OCI-LY7 (cell line): ENCODE results near the gene NAA25. TPM values are rescaled to one million over a fixed set of nuclear protein-coding genes. Genes with fewer than 3 reads are reported as not detected.
"Not testable (repeated sequence)": the region's sequence is repeated elsewhere in the genome, so short reads cannot be mapped to it uniquely, and the experiment has no call there.

Experiments
- BruUV-seq: library from RNA; stranded (reverse); fragments of 400-500 nt; replicated peaks from 2 replicates; lab custom pipeline; 2021; lab: Mats Ljungman, UMichigan
- CTCF ChIA-PET: fragments of 300-600 bp; sonication (Branson Sonifier 250); formaldehyde crosslinking; loops from one replicate; lab custom pipeline; 2022; ENCODE audit warnings: antibody characterized with exemption; ENCODE audit not compliant: unreplicated experiment; lab: Charles Lee
- POLR2A ChIA-PET: fragments of 300-600 bp; sonication (Branson Sonifier 250); formaldehyde crosslinking; loops from one replicate; lab custom pipeline; 2022; ENCODE audit warnings: antibody characterized with exemption; lab: Charles Lee
- DNase-seq: peaks from one replicate; pipeline ENCODE4 v3.0.0-alpha.2; 2015; ENCODE audit warnings: low spot score
- H2AFZ ChIP-seq: fragments of 200-600 bp; sonication (generic), shearing (Covaris generic); 2 replicates; pipeline ENCODE4 v1.6.1; 2014; ENCODE audit warnings: mild to moderate bottlenecking, antibody characterized with exemption, low read length, moderate library complexity
- H3K27ac ChIP-seq: fragments of 200-600 bp; sonication (generic); 2 replicates; pipeline ENCODE4 v1.5.1; 2014; ENCODE audit warnings: mixed run types, low read depth, mild to moderate bottlenecking, moderate library complexity, low read length, inconsistent platforms; ENCODE audit not compliant: poor library complexity, severe bottlenecking
- H3K36me3 ChIP-seq: fragments of 200-600 bp; sonication (generic); 2 replicates; pipeline ENCODE4 v1.6.1; 2014; ENCODE audit warnings: mild to moderate bottlenecking, antibody characterized with exemption, low read length, moderate library complexity, mixed read lengths; ENCODE audit not compliant: insufficient read depth
- H3K4me1 ChIP-seq: fragments of 200-600 bp; sonication (generic); 2 replicates; pipeline ENCODE4 v1.5.1; 2014; ENCODE audit warnings: mild to moderate bottlenecking, low read length; ENCODE audit not compliant: insufficient read depth, poor library complexity, severe bottlenecking
- H3K4me2 ChIP-seq: fragments of 200-600 bp; sonication (generic); 2 replicates; pipeline ENCODE4 v1.6.1; 2014; ENCODE audit warnings: mild to moderate bottlenecking, low read length
- H3K4me3 ChIP-seq: fragments of 200-600 bp; sonication (generic); 2 replicates; pipeline ENCODE4 v1.5.1; 2014; ENCODE audit warnings: mild to moderate bottlenecking, low read depth, low read length; ENCODE audit not compliant: poor library complexity, severe bottlenecking
- H3K79me2 ChIP-seq: fragments of 200-600 bp; sonication (generic); 2 replicates; pipeline ENCODE4 v1.6.1; 2016; ENCODE audit warnings: low read depth, mild to moderate bottlenecking, low read length, moderate library complexity, mixed read lengths; ENCODE audit not compliant: insufficient read depth
- H3K9me2 ChIP-seq: fragments of 200-600 bp; sonication (generic); 2 replicates; pipeline ENCODE4 v1.6.1; 2016; ENCODE audit warnings: mild to moderate bottlenecking, low read length, mixed read lengths; ENCODE audit not compliant: insufficient read depth
- H3K9me3 ChIP-seq: fragments of 200-600 bp; sonication (generic); 2 replicates; pipeline ENCODE4 v1.6.1; 2014; ENCODE audit warnings: mild to moderate bottlenecking, mixed run types, low read length, mixed read lengths
- H4K20me1 ChIP-seq: fragments of 200-600 bp; sonication (generic); 2 replicates; pipeline ENCODE4 v1.6.1; 2014; ENCODE audit warnings: mild to moderate bottlenecking, antibody characterized with exemption, low read length, moderate library complexity, mixed read lengths; ENCODE audit not compliant: insufficient read depth
- CTCF ChIP-seq: fragments of 200-600 bp; sonication (generic); conservative IDR thresholded peaks from 2 replicates; pipeline ENCODE4 v1.5.1; 2014; ENCODE audit warnings: mild to moderate bottlenecking, antibody characterized with exemption, low read length, moderate library complexity, mixed read lengths
- EZH2phosphoT487 ChIP-seq: fragments of 200-600 bp; sonication (generic); IDR thresholded peaks from 2 replicates; pipeline ENCODE4 v1.6.1; 2018; ENCODE audit warnings: low read depth, borderline replicate concordance, mild to moderate bottlenecking, mixed run types, antibody characterized with exemption, low read length, moderate library complexity, mixed read lengths
- intact Hi-C: fragments of 100-400 bp; cut with micrococcal nuclease; formaldehyde crosslinking; loops from one replicate; pipeline ENCODE4 v1.10.0; 2022; ENCODE audit not compliant: unreplicated experiment
- total RNA-seq, 2 experiments: library from RNA; depleted of rRNA in 1 of 2; stranded (reverse); fragments of >200 nt in 1 of 2; shearing (Covaris generic) in 1 of 2; gene quantifications; 2 replicates each; pipeline ENCODE4 v1.2.3, GENCODE V29; 2014 to 2022

The NAA25 gene
- total RNA-seq, 2 experiments from 2014 or later: 27.4 to 50.3 TPM

- H4K20me1 ChIP-seq: peaks cover 13% of the 10 kb centered on the region; the same call in 1 of the 2 replicates
- H3K4me2 ChIP-seq: no peak overlapping the region
- ChIA-PET POLR2A (interaction anchor here (0.5 to 1.1 kb wide), 2 partner anchors 16 to 335 kb away, joined by 3 to 4 read pairs; no protein-coding TSS in a partner anchor), CTCF (no interaction called here)
- H3K9me3 ChIP-seq: no peaks in the 10 kb centered on the region
- H3K9me2 ChIP-seq: no peaks in the 10 kb centered on the region
- H3K4me1 ChIP-seq: peaks cover 19% of the 10 kb centered on the region
- H2AFZ ChIP-seq: no peak overlapping the region
- no TSS peak for BruUV-seq
- intact Hi-C loops: no loop called here
- TF ChIP-seq EZH2phosphoT487 (no peak), CTCF (no peak)
- H3K4me3 ChIP-seq: no peak overlapping the region
- H3K27ac ChIP-seq: no peak overlapping the region
- DNase-seq: no peak
- no peaks in the 10 kb centered on the region for H3K36me3 ChIP-seq
- no peaks in the 10 kb centered on the region for H3K79me2 ChIP-seq
These were observed 110.6 kb downstream of the NAA25 start for GRCh38 chr12:111998015-111998414.

- H4K20me1 ChIP-seq: peaks cover 13% of the 10 kb centered on the region; the same call in 1 of the 2 replicates
- H3K4me1 ChIP-seq: peaks cover 19% of the 10 kb centered on the region
- no peaks in the 10 kb centered on the region for H3K79me2 ChIP-seq
- no peaks in the 10 kb centered on the region for H3K9me2 ChIP-seq
- no peak overlapping the region for H3K27ac ChIP-seq
- TF ChIP-seq CTCF (no peak), EZH2phosphoT487 (no peak)
- no peak overlapping the region for H2AFZ ChIP-seq
- no peaks in the 10 kb centered on the region for H3K9me3 ChIP-seq
- intact Hi-C loops: no loop called here
- ChIA-PET CTCF (no interaction called here), POLR2A (interaction anchor here (1.1 kb wide), 1 partner anchor 17 kb away, joined by 4 read pairs; no protein-coding TSS in a partner anchor)
- BruUV-seq: no TSS peak
- H3K36me3 ChIP-seq: no peaks in the 10 kb centered on the region
- no peak overlapping the region for H3K4me3 ChIP-seq
- DNase-seq: no peak
- H3K4me2 ChIP-seq: no peak overlapping the region
These were observed 111.3 kb downstream of the NAA25 start for GRCh38 chr12:111997300-111997699.

GRCh38 chr12:111995782-111996480 is 112.7 kb downstream of the NAA25 start:
- Histone ChIP-seq H3K27ac (no peak overlapping the region), H3K4me2 (no peak overlapping the region), H3K9me3 (no peaks in the 10 kb centered on the region), H2AFZ (no peak overlapping the region), H3K9me2 (no peaks in the 10 kb centered on the region), H4K20me1 (peaks cover 13% of the 10 kb centered on the region; the same call in 1 of the 2 replicates), H3K36me3 (no peaks in the 10 kb centered on the region), H3K4me3 (no peak overlapping the region), H3K79me2 (no peaks in the 10 kb centered on the region), H3K4me1 (peaks cover 19% of the 10 kb centered on the region)
- TF ChIP-seq EZH2phosphoT487: no peak
- TF ChIP-seq CTCF: no peak
- intact Hi-C loops: loop anchor here (2.0 kb wide), 1 partner anchor 17 kb away; the partner anchor contains the start of genes ERP29 and TMEM116
- no peak for DNase-seq
- ChIA-PET CTCF (no interaction called here), POLR2A (no interaction called here)
- no TSS peak for BruUV-seq

- peaks cover 19% of the 10 kb centered on the region for H3K4me1 ChIP-seq
These were observed 114.1 kb downstream of the NAA25 start for GRCh38 chr12:111994211-111995111.

More at GRCh38 chr12:111994211-111995111, 114.1 kb downstream of the NAA25 start:
- H3K9me3 ChIP-seq, H3K79me2 ChIP-seq, BruUV-seq, H3K9me2 ChIP-seq, H3K27ac ChIP-seq, H3K36me3 ChIP-seq, CTCF ChIA-PET, H2AFZ ChIP-seq: not testable (repeated sequence)
- Histone ChIP-seq H3K4me2 (peak overlapping the region; percentile 61), H4K20me1 (peaks cover 13% of the 10 kb centered on the region; the same call in 1 of the 2 replicates), H3K4me3 (peak overlapping the region; percentile 34)
- POLR2A ChIA-PET: interaction anchor here (0.6 to 0.8 kb wide), 2 partner anchors 14 to 863 kb away, joined by 3 read pairs; no protein-coding TSS in a partner anchor
- DNase-seq: peak; percentile 70
- intact Hi-C loops: loop anchor here (2.0 kb wide), 1 partner anchor 18 kb away; the partner anchor contains the start of genes ERP29 and TMEM116
